ENCODE data around the gene SLC8A1. TPM values are rescaled to one million over a fixed set of nuclear protein-coding genes. Genes with fewer than 3 reads are reported as not detected.

SLC8A1 gene
- polyA plus RNA-seq, 12 donors: 4.4 to 12.4 (median 8.5) TPM; not detected in 1

DNA sequence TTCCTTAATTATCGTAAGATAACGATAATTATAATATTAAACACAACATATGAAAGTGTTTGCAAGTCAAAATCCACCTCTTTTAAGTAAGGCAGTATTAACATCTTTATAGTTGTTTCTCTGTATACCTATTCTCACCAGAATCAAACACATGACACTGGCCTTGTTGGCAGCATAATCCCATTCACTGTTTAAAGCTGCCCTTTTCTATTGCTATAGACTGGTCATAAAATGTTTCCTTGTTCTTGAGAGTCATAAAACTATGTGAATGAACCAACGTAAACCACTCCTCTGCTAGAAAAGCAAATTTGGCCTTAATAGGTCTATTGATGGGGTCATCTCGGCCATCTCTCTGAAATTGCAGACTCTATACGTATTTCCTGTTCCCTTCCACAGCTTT is 293.1 kb downstream of the SLC8A1 start:
- DNase-seq: no peak

DNA sequence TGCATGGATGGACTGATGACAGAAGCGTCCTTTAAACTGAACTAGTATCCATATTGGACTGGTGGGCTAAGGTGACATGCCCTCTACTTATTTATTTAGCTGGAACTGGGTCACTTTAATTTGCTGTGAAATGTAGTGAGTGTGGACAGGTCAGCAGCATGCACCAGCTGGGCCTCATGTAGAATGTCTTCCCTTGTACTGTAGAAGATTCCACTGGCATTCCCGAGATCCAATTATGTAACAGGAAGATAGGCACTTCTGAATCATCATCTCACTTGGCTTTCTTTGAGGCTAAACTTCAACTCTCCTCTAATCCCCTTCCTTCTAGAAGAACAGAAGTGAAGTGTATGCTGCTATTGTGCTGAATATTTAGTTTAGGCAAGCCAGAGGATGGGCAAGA is 296.2 kb downstream of the SLC8A1 start:
- no peak for DNase-seq

DNA sequence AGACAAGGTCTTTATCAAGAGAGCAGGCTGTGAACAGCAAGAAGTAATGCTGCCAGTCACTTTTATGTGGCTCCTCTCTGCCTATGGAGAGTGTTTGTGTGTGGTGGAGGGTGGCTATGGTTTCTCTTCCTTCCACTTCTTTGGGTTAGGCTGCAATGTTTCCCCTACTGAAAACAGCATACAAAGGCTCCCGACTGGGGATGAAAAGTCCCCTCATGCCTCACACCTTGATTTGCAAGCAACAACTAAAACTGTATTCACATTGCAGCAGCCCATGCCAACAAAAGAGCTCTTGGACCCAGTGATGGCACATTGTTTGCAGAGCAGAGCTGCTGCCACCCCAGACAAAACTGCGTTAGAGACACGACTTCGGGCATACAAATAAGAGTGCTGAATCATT is 301.6 kb downstream of the SLC8A1 start:
- no peak for DNase-seq

DNA sequence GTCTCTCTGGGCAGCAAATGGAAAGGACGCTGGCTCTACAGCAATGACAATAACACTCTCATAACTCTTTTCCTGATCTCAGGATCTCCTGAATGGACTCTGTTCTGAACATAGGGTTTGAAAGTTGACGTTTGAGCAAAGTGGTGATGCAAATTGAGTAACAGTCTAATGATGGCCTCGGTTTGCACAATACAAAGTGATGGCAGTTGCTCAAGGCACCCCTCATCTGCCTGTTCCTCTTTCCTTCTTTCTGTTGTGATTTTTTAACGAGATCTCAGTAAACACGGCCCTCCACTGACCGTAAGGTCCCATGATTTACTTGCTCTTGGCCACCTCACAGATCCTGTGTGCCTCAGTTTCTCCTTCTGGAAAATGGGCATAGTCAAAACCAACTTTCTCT is 303.6 kb downstream of the SLC8A1 start:
- DNase-seq: no peak

DNA sequence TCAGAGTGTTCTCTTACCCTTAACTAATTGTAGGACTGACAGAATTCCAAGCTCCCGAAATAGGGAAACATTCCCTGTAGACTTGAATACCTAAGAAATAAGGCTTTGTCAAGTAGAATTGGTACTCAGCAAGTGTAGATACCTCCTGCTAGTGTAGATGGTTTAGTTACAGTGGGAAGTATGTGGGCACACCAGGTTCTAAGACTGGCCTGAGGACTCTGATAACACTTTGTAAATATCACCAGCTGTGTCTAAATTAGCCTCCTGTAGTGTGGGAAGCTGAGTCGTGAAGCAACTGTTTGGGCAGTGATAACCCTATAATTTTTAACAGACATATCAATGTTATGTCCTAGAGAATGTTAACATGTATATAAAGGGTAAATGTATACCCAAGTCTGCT is 304.5 kb downstream of the SLC8A1 start:
- DNase-seq: no peak

DNA sequence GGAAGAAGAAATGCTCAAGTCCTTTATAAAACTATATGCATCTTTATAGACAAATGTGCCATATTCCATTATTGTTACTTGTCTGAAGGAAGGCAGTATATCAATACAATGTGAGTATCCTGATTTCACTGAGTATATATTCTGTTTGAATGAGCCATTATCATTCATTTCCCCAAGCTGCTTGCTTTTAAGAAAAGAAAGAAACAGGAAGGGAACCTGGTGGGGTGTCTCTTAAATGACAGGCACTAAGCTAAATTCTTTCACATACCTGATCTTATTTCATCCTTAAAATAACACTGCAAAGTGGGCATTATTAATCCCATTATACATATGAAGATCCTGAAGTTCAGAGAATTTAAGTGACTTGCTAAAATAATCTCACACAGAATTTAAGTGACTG is 307.9 kb downstream of the SLC8A1 start:
- DNase-seq: no peak

DNA sequence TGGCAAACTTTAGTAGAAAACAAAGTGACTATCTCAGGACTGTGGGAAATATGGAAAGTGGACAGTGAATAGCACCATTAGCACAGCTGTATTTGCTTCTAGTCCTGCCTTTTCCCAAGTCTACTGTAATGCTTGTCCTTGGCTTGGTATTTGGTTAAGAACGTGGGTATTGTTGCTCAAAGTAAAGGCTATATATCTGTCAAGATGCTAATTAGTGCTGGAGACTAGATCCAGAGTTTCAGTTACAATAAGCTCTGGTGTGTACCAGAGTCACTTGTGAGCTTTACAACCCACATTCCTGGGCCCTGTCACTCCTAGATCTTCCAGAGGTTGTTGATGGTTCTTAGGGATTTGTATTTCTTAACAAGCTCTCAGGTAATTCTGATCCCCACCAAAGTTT is 313.6 kb downstream of the SLC8A1 start:
- DNase-seq: no peak

DNA sequence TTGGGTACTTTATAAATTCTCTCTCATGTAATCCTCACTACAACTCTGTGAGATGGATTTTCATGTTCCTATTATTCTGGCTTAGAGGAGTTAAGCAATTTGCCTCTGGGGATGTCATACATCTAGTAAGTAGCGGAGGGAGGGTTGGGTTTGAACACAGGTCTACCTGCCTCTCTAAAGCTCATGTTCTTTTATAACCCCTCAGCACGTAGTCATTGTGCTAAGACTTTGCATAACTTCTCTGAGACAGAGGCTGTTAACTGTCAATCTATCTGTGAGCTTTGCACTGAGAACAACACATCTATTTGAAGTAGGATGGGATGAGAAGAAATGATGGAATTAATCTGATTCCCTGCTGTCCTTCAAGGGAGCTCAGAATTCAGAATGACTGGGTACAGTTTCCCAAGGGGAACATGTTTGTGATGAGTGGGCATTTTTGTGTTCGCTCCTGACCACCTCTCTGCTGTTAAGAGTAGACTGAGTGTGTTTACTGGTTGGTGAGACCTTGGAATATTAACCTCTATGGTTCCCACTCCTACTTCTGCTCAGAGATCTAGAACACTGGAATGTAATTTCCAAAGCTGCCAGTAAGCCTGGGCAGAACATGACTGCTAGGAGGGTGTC is 320.7 kb downstream of the SLC8A1 start:
- DNase-seq: no peak

DNA sequence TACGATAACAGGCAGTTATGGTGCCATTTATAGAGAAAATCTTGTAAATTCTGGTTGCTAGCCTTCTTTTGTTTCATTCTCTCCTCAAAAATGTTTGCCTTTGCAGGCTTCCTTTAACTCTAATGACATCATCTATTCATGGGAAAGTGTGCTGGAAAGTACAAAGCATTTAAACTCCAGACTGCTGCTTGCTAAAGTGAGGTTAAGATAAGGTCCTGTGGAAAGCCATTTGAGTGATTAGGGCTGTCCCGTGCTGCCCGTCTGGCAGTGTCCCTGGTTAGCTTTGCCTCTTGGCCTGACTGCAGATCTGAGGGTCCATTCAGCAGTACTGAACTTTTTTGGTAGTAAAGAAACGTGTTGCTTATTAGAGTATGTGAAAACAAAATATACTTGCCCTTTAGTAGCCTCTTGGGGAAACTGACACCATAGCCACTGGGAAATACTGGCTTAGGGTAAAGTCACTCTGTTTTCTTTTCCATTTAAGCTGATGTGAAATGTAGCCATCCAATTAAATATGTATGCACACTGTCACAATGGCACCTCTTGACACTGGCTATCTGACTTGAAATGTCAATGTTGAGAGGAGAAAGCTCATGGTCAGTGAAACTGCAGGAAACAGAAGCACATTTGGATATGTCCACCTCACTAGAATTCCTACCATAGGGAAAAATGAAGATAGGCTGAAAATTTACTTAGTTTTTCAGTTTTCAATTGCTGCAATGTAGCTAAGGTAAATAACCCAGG is 321.5 kb downstream of the SLC8A1 start:
- DNase-seq: no peak

DNA sequence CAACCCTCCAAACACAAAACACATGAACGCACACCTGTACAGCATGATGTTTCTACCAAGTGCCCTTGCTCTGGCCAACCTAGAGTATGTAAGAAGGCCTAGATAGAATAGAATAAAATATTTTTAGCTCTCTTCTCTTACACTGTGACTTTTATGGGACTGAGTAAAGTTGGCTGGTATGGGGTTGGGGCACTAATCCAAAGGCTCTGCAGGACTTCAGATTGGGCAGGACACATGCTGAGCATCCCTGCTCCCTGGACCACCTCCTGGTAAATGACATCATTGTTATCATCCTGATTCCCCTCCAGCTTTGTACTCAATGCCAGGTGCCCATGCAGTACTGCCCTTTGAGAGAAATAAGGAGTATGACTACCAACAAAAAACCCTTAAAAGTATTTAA is 322.2 kb downstream of the SLC8A1 start:
- no peak for DNase-seq

DNA sequence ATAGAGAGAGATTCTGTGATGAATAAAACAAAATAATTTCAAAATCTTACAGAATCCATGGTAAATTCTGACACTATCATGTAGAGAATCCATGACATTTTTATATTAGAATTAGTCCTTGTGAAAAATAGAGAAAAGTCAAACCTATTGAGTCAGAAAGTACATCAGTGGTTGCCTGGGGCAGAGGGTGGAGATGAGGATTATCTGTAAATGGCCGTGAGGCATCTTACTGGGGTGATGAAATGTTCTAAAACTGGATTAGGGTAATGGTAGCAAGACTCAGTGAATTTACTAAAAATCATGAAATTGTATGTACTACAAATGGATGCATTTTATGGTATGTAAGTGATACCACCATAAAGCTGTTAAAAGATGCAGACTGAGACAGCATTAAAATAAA is 323.1 kb downstream of the SLC8A1 start:
- no peak for DNase-seq

DNA sequence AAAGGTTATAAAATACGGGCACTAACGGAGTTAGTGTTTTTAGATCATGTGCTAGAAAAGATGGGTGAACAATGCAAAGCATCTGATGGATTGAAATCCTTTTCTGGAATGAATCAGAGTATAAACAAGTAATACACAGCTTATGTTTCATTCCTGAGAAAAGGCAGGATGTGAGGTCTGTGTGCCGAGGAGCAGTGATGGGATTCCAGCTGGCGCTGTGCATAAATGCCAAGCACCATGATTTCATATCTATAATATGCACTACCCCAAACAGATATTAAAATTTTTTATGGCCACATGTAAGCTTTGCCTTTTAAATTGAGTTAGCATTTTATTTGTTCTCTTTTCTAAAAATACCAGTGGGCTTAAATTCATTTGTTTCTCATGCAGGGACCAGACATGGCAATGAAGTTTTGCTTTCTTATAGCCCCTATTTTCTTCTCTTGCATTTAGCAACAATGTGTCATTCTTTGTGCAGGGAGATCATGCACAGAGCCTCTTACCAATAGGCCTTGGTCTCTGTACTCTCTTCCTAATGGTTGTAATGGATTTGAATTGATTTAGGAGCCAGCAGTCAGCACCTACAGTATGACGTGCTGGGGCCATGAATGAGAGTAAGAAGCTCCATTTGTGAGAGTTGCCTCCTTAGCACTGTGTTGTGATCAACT is 323.9 kb downstream of the SLC8A1 start:
- DNase-seq: no peak

DNA sequence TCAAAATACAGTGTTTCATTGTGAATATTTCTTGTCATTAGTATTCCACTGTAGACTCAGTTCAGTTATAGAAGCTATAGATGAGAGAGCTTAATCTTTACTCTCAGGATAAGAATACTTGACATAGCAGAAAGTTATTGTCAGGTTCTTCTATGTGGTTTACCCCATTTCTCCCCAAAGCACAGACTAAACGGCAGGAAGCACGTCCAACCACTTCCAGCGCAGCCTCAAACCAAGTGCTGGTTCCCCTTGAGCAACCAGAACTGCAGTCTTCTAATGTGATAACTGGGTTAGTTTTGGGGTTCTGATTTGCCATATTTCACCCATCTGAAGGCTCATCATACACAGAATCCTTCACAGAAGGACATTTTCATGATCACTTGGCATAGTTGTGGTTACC is 324.7 kb downstream of the SLC8A1 start:
- DNase-seq: no peak

DNA sequence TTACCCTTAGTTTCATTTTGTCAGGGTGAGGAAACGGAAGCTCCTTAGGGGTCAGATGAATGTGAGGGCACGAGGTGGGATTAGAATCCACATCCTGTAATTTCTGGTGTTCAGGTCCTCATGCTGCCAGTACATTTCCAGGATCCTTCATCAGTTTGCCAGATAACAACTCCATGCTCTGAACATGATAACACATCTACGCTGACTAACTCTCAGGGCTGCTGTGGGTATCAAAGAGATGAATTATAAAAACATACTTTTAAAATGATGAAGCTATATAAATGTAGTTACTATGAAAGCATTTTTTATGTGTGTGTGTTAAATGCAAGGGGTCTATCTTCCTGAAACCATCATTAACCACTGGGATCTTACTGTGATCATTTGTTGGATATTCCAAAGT is 325.9 kb downstream of the SLC8A1 start:
- DNase-seq: no peak

DNA sequence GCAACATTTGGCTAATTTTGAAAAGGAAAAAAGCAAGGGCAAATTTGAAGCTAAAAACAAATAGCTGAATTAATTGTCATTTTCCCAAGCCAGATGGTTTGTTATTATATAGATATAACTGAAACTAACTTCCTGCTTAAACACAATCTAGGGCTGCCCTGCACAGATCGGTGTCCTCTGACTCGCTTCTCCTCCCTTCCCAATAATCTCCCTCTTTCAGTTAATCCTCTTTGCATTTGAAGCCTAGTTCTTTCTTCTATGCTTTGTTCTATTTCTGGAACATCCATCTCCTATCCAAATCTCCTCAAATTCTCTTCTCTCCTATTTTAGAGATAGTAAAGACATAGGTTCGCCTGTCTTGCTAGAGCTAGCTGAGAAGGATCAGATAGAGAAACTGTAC is 328.1 kb downstream of the SLC8A1 start:
- no peak for DNase-seq

DNA sequence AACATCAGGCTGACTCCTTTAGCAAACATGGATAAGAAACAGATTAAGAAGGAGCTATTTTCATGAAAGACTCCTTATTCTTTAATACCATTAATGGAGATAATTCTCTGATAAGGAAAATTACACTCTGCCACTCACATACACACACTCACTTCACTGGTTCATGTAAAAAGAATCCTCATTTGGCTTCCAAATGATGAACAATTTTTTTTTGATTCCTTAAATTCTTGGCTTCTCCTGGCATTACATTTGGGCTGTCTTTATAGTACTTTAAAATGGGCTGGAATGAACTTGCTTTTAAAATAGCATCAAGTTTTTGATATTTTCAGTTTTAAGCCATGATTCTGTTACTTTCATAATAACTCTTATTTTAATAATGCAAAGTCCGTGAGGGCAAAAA is 328.6 kb downstream of the SLC8A1 start:
- no peak for DNase-seq

DNA sequence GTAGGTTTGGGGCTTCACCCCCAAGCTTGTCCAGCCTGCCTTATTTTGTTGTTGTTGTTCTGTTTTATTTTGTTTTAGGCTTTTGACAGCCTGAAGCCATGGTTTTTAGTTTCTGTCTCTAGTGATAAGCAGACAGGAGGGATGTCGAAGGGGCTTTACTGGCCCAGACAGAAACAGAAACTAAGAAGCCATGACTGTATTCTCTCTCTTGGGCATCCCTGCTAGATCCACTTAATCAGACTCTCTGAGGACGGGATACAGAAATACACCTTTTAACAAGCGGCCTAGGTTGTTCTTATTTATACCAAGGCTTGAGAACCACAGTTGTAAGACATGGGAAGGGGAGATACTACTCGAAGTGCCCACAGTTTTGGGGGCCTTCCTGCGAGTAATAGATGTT is 330.9 kb downstream of the SLC8A1 start:
- no peak for DNase-seq

DNA sequence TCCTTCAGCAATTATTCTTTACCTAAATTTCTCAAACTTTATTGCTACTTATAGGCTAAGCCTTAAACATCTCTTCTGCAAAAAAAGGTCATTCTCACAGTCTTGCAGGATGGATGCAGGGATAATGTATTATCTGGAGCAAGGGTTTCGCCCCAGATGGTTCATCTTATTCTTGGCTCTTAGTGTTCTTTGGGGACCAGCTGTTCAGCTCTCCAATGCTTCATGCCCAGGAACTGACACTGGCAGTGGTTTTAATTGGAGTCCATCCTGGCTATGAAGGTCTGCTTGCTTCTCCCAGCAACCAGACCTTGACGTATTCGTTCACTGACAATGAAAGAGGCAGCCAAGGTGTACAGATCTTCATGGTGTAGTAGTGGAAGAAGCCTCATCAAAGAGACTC is 331.9 kb downstream of the SLC8A1 start:
- DNase-seq: no peak

DNA sequence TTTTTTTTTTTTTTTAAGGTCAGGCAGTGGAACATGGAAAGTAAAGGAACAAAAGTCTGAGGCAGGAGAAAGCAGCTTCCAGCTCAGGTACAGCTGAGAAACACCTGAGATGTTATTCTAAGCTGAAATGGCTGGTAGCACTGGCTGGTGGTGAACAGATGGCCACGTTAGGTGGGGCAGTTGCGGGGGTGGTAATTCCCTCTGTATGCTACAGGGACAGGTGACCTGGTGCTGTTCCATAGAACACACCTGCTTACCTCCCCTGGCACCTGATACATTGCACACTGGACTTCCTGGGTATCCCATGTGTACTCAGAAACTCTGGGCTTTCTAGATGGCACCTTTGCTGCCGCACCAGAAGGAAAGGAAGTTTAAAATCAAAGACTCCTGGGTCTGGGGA is 333.3 kb downstream of the SLC8A1 start:
- no peak for DNase-seq

DNA sequence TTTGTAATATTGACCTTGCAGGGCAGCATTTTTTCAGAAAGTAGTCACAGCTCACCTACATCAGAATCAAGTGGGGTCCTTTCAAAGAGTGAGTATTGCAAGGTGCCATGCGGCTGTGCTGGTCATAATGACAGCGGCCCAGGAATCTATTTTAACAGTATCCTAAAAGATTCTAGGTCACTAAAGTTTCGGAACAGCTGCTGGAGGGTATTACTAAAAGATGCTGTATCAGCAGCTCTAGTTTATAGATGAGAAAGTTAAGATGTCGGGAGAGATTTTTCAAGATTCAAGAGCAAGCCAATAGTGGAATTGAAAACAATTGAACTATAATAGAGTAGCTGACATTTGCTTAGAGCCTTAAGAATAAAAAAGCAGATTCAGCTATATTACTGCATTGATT is 336.0 kb downstream of the SLC8A1 start:
- no peak for DNase-seq

DNA sequence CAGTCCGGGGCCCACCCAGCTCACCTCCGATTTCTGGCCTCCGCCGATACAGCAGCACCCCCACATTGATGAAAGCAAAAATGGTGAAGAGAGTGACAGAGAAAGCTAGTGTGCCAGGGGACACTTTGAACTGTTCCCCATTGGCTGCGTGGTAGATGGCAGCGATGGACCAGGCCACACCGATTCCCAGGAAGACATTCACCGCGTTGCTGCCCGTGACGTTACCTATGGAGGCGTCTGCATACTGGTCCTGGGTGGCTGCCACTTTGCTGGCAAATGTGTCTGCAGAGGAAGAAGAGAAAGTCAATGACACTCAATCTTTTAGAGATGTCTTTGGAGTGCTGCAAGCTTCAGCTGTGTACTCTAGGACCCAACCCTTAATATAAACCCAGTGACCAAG is 336.5 kb downstream of the SLC8A1 start:
- no peak for DNase-seq

DNA sequence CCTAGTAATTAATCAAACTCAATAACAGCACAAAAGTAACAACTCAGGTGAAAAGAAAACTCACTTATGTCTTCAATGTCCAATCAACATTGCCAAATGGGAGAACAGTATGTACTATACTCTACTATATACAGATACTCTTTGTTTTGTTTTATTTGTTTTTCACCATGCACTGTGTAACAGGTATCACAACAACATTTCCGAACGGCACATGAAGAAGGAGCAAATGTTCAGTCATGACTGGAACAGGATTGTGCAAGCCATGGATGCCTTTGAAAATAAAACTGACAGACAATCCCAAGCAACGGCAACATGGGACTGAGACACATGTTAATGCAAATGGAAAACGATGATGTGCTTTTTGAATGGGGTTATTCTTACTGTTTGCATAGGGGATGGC is 337.9 kb downstream of the SLC8A1 start:
- DNase-seq: no peak

DNA sequence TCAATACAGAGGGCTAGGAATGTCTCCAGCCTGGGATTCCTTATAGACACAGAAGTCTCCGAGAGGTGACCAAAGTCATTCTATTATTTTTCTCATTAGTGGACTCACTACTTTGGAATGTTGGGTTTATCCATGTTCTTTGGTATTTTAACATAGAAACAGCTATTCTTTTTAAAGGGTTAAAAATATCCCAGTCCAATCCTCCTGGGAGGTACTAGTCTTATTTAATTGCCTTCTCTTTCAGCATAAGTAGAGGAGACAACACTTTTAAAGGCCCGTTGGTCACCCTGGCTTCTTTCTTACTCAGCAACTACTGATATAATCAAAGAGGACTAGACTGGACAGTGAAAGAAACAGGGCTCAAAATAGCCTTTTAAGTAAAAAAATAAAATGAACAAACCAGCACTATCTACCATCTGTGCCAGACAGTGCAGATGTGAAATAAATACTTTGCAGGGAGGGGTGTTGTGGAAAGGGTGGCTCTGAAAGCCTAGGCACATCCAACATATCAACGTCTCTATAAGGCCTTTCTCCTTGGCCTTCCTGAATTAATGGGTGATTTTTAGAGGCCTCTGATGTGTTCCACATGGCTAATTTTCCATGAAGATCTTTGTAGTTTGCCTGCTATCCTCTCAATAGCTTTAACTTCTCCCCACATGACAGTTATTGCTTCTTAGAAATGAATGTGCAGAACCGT is 338.5 kb downstream of the SLC8A1 start:
- no peak for DNase-seq

Data from muscle of arm (tissue), 12 donors.